Activated gamma-delta T cell (primary cell): ENCODE data around the gene RHOBTB3.

Experiments used
- DNase-seq: peaks from one replicate; lab custom pipeline; 2025; lab: John Stamatoyannopoulos, UW

The RHOBTB3 gene

GRCh38 chr5:95763941-95764340 lies 32.8 kb downstream of the RHOBTB3 start:
- no peak for DNase-seq

GRCh38 chr5:95768731-95769130 lies 37.6 kb downstream of the RHOBTB3 start:
- no peak for DNase-seq

- DNase-seq, result no peak
Measured at GRCh38 chr5:95770830-95771708, 39.9 kb downstream of the RHOBTB3 start.

- DNase-seq, result no peak
Measured at GRCh38 chr5:95771892-95772291, 40.8 kb downstream of the RHOBTB3 start.

GRCh38 chr5:95773335-95774059 lies 42.4 kb downstream of the RHOBTB3 start:
- no peak for DNase-seq

- no peak for DNase-seq
Measured at GRCh38 chr5:95777441-95777840, 46.3 kb downstream of the RHOBTB3 start.

GRCh38 chr5:95778713-95779436 lies 47.7 kb downstream of the RHOBTB3 start:
- no peak for DNase-seq

GRCh38 chr5:95779611-95780010 lies 48.5 kb downstream of the RHOBTB3 start:
- DNase-seq, result no peak

GRCh38 chr5:95780597-95780996 lies 49.5 kb downstream of the RHOBTB3 start:
- no peak for DNase-seq

- no peak for DNase-seq
Measured at GRCh38 chr5:95781101-95781583, 50.0 kb downstream of the RHOBTB3 start.

- no peak for DNase-seq
Measured at GRCh38 chr5:95782181-95782580, 51.0 kb downstream of the RHOBTB3 start.

GRCh38 chr5:95783661-95784060 lies 52.5 kb downstream of the RHOBTB3 start:
- no peak for DNase-seq

- no peak for DNase-seq
Measured at GRCh38 chr5:95784514-95785302, 53.6 kb downstream of the RHOBTB3 start.

- no peak for DNase-seq
Measured at GRCh38 chr5:95786821-95787418, 55.8 kb downstream of the RHOBTB3 start.

GRCh38 chr5:95788493-95788892 lies 57.4 kb downstream of the RHOBTB3 start:
- no peak for DNase-seq

- DNase-seq, result no peak
Measured at GRCh38 chr5:95791751-95792150, 60.6 kb downstream of the RHOBTB3 start.

- DNase-seq, result no peak
Measured at GRCh38 chr5:95794070-95794516, 63.0 kb downstream of the RHOBTB3 start.

- DNase-seq, result no peak
Measured at GRCh38 chr5:95797301-95797700, 66.2 kb downstream of the RHOBTB3 start.

GRCh38 chr5:95798048-95798447 lies 66.9 kb downstream of the RHOBTB3 start:
- DNase-seq, result no peak

GRCh38 chr5:95798545-95798944 lies 67.4 kb downstream of the RHOBTB3 start:
- DNase-seq, result no peak
